ENCODE data around the gene GTPBP4.

DNA sequence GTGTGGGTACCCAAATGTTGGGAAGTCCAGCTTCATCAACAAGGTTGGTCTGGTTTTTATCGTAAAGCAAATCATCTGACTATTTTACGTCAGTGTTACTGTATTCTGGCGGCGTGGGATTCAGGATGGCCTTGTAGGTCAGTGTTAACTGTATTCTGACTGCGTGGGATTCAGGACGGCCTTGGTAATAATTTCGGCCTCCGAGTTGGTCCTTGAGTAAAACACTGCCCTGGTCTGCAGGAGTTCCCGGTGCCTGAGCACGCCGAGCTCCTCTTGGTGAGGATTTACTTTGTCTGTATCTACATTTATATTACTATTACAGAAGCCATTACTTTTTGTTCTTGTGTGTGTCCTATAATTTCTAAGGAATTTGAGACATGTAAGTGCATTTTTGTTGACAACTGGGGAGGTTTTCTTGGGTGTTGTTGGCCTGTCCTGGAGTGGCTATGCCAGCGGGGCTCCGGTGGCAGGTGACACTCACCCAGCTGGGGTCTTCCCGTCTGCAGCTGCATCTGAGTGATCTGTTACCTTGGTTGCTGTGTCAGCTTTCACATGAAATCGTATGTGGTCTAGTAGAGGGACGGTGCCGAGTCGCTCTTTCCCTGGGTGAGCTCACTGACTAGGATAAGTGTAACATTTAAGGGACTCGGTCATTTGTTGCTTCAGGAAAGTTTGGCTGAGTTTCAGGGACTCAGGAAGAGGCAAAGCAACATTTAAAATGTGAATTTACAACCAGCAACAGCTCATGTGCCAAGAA is 9.2 kb downstream of the GTPBP4 start:
- TF ChIP-seq POLR2AphosphoS5 (IDR thresholded peaks at IDR 0.05) (no peak), EP300 (IDR thresholded peaks at IDR 0.05) (no peak)
- TF ChIP-seq, protein P1, sequence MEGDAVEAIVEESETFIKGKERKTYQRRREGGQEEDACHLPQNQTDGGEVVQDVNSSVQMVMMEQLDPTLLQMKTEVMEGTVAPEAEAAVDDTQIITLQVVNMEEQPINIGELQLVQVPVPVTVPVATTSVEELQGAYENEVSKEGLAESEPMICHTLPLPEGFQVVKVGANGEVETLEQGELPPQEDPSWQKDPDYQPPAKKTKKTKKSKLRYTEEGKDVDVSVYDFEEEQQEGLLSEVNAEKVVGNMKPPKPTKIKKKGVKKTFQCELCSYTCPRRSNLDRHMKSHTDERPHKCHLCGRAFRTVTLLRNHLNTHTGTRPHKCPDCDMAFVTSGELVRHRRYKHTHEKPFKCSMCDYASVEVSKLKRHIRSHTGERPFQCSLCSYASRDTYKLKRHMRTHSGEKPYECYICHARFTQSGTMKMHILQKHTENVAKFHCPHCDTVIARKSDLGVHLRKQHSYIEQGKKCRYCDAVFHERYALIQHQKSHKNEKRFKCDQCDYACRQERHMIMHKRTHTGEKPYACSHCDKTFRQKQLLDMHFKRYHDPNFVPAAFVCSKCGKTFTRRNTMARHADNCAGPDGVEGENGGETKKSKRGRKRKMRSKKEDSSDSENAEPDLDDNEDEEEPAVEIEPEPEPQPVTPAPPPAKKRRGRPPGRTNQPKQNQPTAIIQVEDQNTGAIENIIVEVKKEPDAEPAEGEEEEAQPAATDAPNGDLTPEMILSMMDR (IDR thresholded peaks at IDR 0.05) = no peak

Data from gastroesophageal sphincter (tissue), 3 donors.